B cell (primary cell): ENCODE measurements around the gene FGFR2. TPM values are rescaled to one million over a fixed set of nuclear protein-coding genes. Genes with fewer than 3 reads are reported as not detected.

Experiments
- ATAC-seq: fragments of 200-7000 bp; cut with Tn5 transposase; one replicate; pipeline ENCODE4 v1.10.0; 2021; ENCODE audit warnings: low read depth, mild to moderate bottlenecking, moderate number of reproducible peaks, moderate library complexity
- CTCF ChIA-PET: fragments of 350-600 bp; sonication (Branson Sonifier 250); formaldehyde crosslinking; loops from one replicate; lab custom pipeline; 2021; ENCODE audit warnings: antibody characterized with exemption, inconsistent platforms; lab: Charles Lee
- POLR2A ChIA-PET: fragments of 350-600 bp; sonication (Branson Sonifier 250); formaldehyde crosslinking; loops from one replicate; lab custom pipeline; 2021; ENCODE audit warnings: antibody characterized with exemption; lab: Charles Lee
- DNase-seq: peaks from one replicate; pipeline ENCODE4 v3.0.0; 2013
- H2AFZ ChIP-seq: 2 replicates; pipeline ENCODE4 v1.6.1; 2012; ENCODE audit warnings: mild to moderate bottlenecking, low read depth, low read length; ENCODE audit not compliant: insufficient read depth, poor library complexity, severe bottlenecking
- H3K27ac ChIP-seq, 2 donors: 1 replicate in 1 of 2; 2 replicates in 1 of 2; pipeline ENCODE4 v1.5.1; 2012 to 2013; ENCODE audit warnings: low read length in 2 of 2, mild to moderate bottlenecking in 2 of 2, moderate library complexity in 1 of 2
- H3K27me3 ChIP-seq, 4 experiments: fragments of 200-600 bp in 1 of 4; sonication (generic) in 1 of 4; replicated peaks in 1 of 4; 1 replicate in 2 of 4; 2 replicates in 2 of 4; pipeline versions ENCODE4 v1.6.1 to v1.7.0; 2013 to 2016; ENCODE audit warnings: low read length in 3 of 4, mild to moderate bottlenecking in 2 of 4, mixed read lengths in 1 of 4, moderate library complexity in 1 of 4; ENCODE audit not compliant: insufficient read depth in 4 of 4, control insufficient read depth in 3 of 4; ENCODE audit errors: control extremely low read depth in 1 of 4
- H3K36me3 ChIP-seq, 2 experiments: replicated peaks in 1 of 2; 1 replicate in 1 of 2; 2 replicates in 1 of 2; pipeline versions ENCODE4 v1.6.1 to v1.7.1; 2013; ENCODE audit warnings: low read length in 1 of 2; ENCODE audit not compliant: insufficient read depth in 2 of 2, control insufficient read depth in 1 of 2; ENCODE audit errors: control extremely low read depth in 1 of 2, extremely low read depth in 1 of 2
- H3K4me1 ChIP-seq, 2 donors: fragments of 200-600 bp in 1 of 2; sonication (generic) in 1 of 2; 1 replicate in 1 of 2; 2 replicates in 1 of 2; pipeline versions ENCODE4 v1.5.1 to v1.6.1; 2013 to 2017; ENCODE audit warnings: low read length in 2 of 2; ENCODE audit not compliant: control insufficient read depth in 2 of 2, insufficient read depth in 2 of 2
- H3K4me2 ChIP-seq: replicated peaks from 2 replicates; pipeline ENCODE3; 2012; ENCODE audit warnings: mild to moderate bottlenecking, low read depth, low read length; ENCODE audit not compliant: poor library complexity, severe bottlenecking
- H3K4me3 ChIP-seq, 5 experiments: fragments of 200-600 bp in 1 of 5; sonication (generic) in 1 of 5; 1 replicate in 3 of 5; 2 replicates in 2 of 5; pipeline versions ENCODE4 v1.5.1 to v1.7.0; 2011 to 2016; ENCODE audit warnings: low read length in 4 of 5, mild to moderate bottlenecking in 4 of 5, low read depth in 2 of 5, control low read depth in 1 of 5, moderate library complexity in 1 of 5; ENCODE audit not compliant: insufficient read depth in 1 of 5; ENCODE audit errors: control extremely low read depth in 1 of 5, extremely low read depth in 1 of 5
- H3K79me2 ChIP-seq: fragments of 200-600 bp; sonication (generic); one replicate; pipeline ENCODE4 v1.6.0; 2016; ENCODE audit warnings: low read length; ENCODE audit not compliant: control insufficient read depth, insufficient read depth
- H3K9ac ChIP-seq: fragments of 200-600 bp; sonication (generic); 2 replicates; pipeline ENCODE4 v1.6.1; 2017; ENCODE audit warnings: mild to moderate bottlenecking, low read length, moderate library complexity
- H3K9me3 ChIP-seq, 3 donors: one replicate each; pipeline versions ENCODE4 v1.6.1 to v1.7.1; 2013; ENCODE audit warnings: low read length in 2 of 3; ENCODE audit not compliant: control insufficient read depth in 2 of 3, insufficient read depth in 1 of 3; ENCODE audit errors: control extremely low read depth in 1 of 3
- H4K20me1 ChIP-seq: 2 replicates; pipeline ENCODE4 v1.6.0; 2012; ENCODE audit warnings: mild to moderate bottlenecking, low read length; ENCODE audit not compliant: insufficient read depth, control insufficient read depth, poor library complexity, severe bottlenecking
- H3K27ac Mint-ChIP-seq: one replicate; pipeline ENCODE4 v1.8.0; 2021; ENCODE audit warnings: mixed read lengths
- H3K27me3 Mint-ChIP-seq: one replicate; pipeline ENCODE4 v1.8.0; 2021; ENCODE audit warnings: mixed read lengths
- H3K4me1 Mint-ChIP-seq: one replicate; pipeline ENCODE4 v1.8.0; 2021; ENCODE audit warnings: mixed read lengths
- H3K4me3 Mint-ChIP-seq: one replicate; pipeline ENCODE4 v1.8.0; 2021; ENCODE audit warnings: mixed read lengths
- H3K9me3 Mint-ChIP-seq: one replicate; pipeline ENCODE4 v1.8.0; 2022; ENCODE audit warnings: mixed read lengths; ENCODE audit not compliant: insufficient read depth
- CTCF ChIP-seq: fragments of 200-600 bp; IDR thresholded peaks from one replicate; pipeline ENCODE4 v1.8.0; 2022; ENCODE audit warnings: antibody characterized with exemption, mild to moderate bottlenecking
- EZH2 ChIP-seq: IDR thresholded peaks from 2 replicates; pipeline ENCODE4 v1.6.1; 2012; ENCODE audit warnings: borderline replicate concordance, low read depth, mild to moderate bottlenecking, moderate library complexity, low read length; ENCODE audit not compliant: insufficient read depth, poor library complexity, severe bottlenecking
- WGBS: methylation state at CpG from one replicate; pipeline ENCODE4 v1.1.5; 2013; ENCODE audit warnings: missing lambda C conversion rate; ENCODE audit not compliant: insufficient coverage; 5-methylcytosine and 5-hydroxymethylcytosine counted together
- intact Hi-C: fragments of 100-400 bp; cut with micrococcal nuclease; formaldehyde crosslinking; loops from one replicate; pipeline ENCODE4 v1.10.0; 2022
- polyA plus RNA-seq: library from polyadenylated mRNA; depleted of rRNA; stranded (reverse); fragments of >200 nt; gene quantifications from 2 replicates; pipeline ENCODE4 v1.2.3, GENCODE V29; 2012
- total RNA-seq, 2 donors: library from RNA; stranded (reverse); fragments of 120-200 nt in 1 of 2; gene quantifications; 1 replicate in 1 of 2; 2 replicates in 1 of 2; pipeline versions ENCODE4 v1.2.3 to v1.2.4, GENCODE V29; 2013 to 2022

Gene FGFR2
- total and polyA plus RNA-seq, 2 donors (not counting 1 experiment from before 2014, with no cell fraction given) = not detected

GRCh38 chr10:121531076-121531829, 67.0 kb downstream of the FGFR2 start:
- 86% methylated on average over 6 of the region's 13 CpGs for WGBS
- no peak overlapping the region for H2AFZ ChIP-seq
- POLR2A ChIA-PET = no interaction called here
- H4K20me1 ChIP-seq = no peaks in the 10 kb centered on the region
- no peak for DNase-seq
- H3K4me3 ChIP-seq = no peak overlapping the region
- H3K27ac ChIP-seq = no peak overlapping the region
- peaks cover 0 to 4% (median 0%) of the 10 kb centered on the region in 3 donors for H3K9me3 ChIP-seq
- H3K4me1 ChIP-seq = no peaks in the 10 kb centered on the region
- no peak for ATAC-seq
- Mint-ChIP-seq H3K4me3 (no peak overlapping the region), H3K27me3 (no peaks in the 10 kb centered on the region), H3K9me3 (no peaks in the 10 kb centered on the region), H3K4me1 (no peaks in the 10 kb centered on the region), H3K27ac (no peak overlapping the region)
- CTCF ChIA-PET = no interaction called here
- H3K4me2 ChIP-seq = no peak overlapping the region
- no peak for TF ChIP-seq CTCF
- TF ChIP-seq EZH2 = no peak
- no peaks in the 10 kb centered on the region for H3K36me3 ChIP-seq
- intact Hi-C loops = no loop called here
- H3K9ac ChIP-seq = no peak overlapping the region
- H3K79me2 ChIP-seq = no peaks in the 10 kb centered on the region
- no peaks in the 10 kb centered on the region for H3K27me3 ChIP-seq

- Mint-ChIP-seq H3K9me3 (no peaks in the 10 kb centered on the region), H3K27me3 (no peaks in the 10 kb centered on the region), H3K27ac (no peak overlapping the region), H3K4me3 (no peak overlapping the region), H3K4me1 (no peaks in the 10 kb centered on the region)
- peaks cover 0 to 4% (median 0%) of the 10 kb centered on the region in 3 donors for H3K9me3 ChIP-seq
- H3K4me1 ChIP-seq = no peaks in the 10 kb centered on the region
- no peak overlapping the region for H3K9ac ChIP-seq
- H3K36me3 ChIP-seq = no peaks in the 10 kb centered on the region
- intact Hi-C loops = no loop called here
- WGBS = 74% methylated on average over 4 of the region's 7 CpGs
- H3K4me2 ChIP-seq = no peak overlapping the region
- TF ChIP-seq CTCF = no peak
- TF ChIP-seq EZH2 = no peak
- H3K27me3 ChIP-seq = no peaks in the 10 kb centered on the region
- no peak overlapping the region for H3K4me3 ChIP-seq
- no peak overlapping the region for H3K27ac ChIP-seq
- no peak for DNase-seq
- no peaks in the 10 kb centered on the region for H4K20me1 ChIP-seq
- ATAC-seq = no peak
- H2AFZ ChIP-seq = no peak overlapping the region
- ChIA-PET POLR2A (no interaction called here), CTCF (no interaction called here)
- H3K79me2 ChIP-seq = no peaks in the 10 kb centered on the region
Observed at GRCh38 chr10:121530481-121531075, 67.7 kb downstream of the FGFR2 start.
